Adipocyte (in vitro differentiated cells): ENCODE results near the gene DCST2.

Source experiments
- DNase-seq: peaks from one replicate; pipeline ENCODE4 v3.0.0-alpha.2; 2015; ENCODE audit warnings: low read depth
- H3K27me3 ChIP-seq: replicated peaks from 2 replicates; pipeline ENCODE4 v1.7.0; 2013; ENCODE audit warnings: mild to moderate bottlenecking, low read length, moderate library complexity; ENCODE audit not compliant: control insufficient read depth, insufficient read depth
- H3K36me3 ChIP-seq: 2 replicates; pipeline ENCODE4 v1.7.0; 2013; ENCODE audit warnings: low read length, mild to moderate bottlenecking, moderate library complexity; ENCODE audit not compliant: control insufficient read depth, insufficient read depth, severe bottlenecking
- H3K4me1 ChIP-seq: 2 replicates; pipeline ENCODE4 v1.7.0; 2013; ENCODE audit warnings: mild to moderate bottlenecking, low read length, moderate library complexity; ENCODE audit not compliant: control insufficient read depth, insufficient read depth
- H3K4me3 ChIP-seq: 2 replicates; pipeline ENCODE4 v1.7.0; 2013; ENCODE audit warnings: mild to moderate bottlenecking, low read length, moderate library complexity
- H3K9ac ChIP-seq: 2 replicates; pipeline ENCODE4 v1.7.0; 2013; ENCODE audit warnings: mild to moderate bottlenecking, low read length, moderate library complexity
- H3K9me3 ChIP-seq: 2 replicates; pipeline ENCODE4 v1.7.0; 2013; ENCODE audit warnings: mild to moderate bottlenecking, low read length, moderate library complexity; ENCODE audit not compliant: control insufficient read depth

The DCST2 gene

GRCh38 chr1:154974102-154974807 lies 59.3 kb downstream of the DCST2 start, which contains the start of gene CKS1B:
TSS of gene CKS1B (plus strand) at chr1:154974681. CDS start at chr1:154974746, 65 bp downstream.
- peaks cover 41% of the 10 kb centered on the region for H3K4me1 ChIP-seq
- no peaks in the 10 kb centered on the region for H3K27me3 ChIP-seq
- DNase-seq: peak; percentile 100

GRCh38 chr1:154973344-154974101 lies 60.1 kb downstream of the DCST2 start:
- peak overlapping the region; percentile 97 for H3K9ac ChIP-seq
- H3K36me3 ChIP-seq: peaks cover 5% of the 10 kb centered on the region
- H3K4me1 ChIP-seq: peaks cover 49% of the 10 kb centered on the region
- H3K9me3 ChIP-seq: no peaks in the 10 kb centered on the region
- peak; percentile 98 for DNase-seq
- no peaks in the 10 kb centered on the region for H3K27me3 ChIP-seq
- peak overlapping the region; percentile 90 for H3K4me3 ChIP-seq

More at GRCh38 chr1:154974102-154974807, 59.3 kb downstream of the DCST2 start, which contains the start of gene CKS1B:
- Histone ChIP-seq H3K36me3 (peaks cover 8% of the 10 kb centered on the region), H3K9me3 (no peaks in the 10 kb centered on the region), H3K4me3 (peak within 1 kb of the TSS; percentile 90), H3K9ac (peak within 1 kb of the TSS; percentile 97)

- Histone ChIP-seq H3K4me3 (peak overlapping the region; percentile 90), H3K9me3 (no peaks in the 10 kb centered on the region), H3K27me3 (no peaks in the 10 kb centered on the region), H3K4me1 (peaks cover 57% of the 10 kb centered on the region), H3K9ac (peak overlapping the region; percentile 97), H3K36me3 (peaks cover 7% of the 10 kb centered on the region)
- peak; percentile 92 for DNase-seq
Observed at GRCh38 chr1:154972517-154973343, 60.9 kb downstream of the DCST2 start.

GRCh38 chr1:154972213-154972516 lies 61.4 kb downstream of the DCST2 start:
- no peaks in the 10 kb centered on the region for H3K9me3 ChIP-seq
- peaks cover 62% of the 10 kb centered on the region for H3K4me1 ChIP-seq
- H3K9ac ChIP-seq: peak overlapping the region; percentile 97
- no peaks in the 10 kb centered on the region for H3K27me3 ChIP-seq
- peaks cover 13% of the 10 kb centered on the region for H3K36me3 ChIP-seq
- no peak for DNase-seq
- peak overlapping the region; percentile 90 for H3K4me3 ChIP-seq

GRCh38 chr1:154971341-154971998 lies 62.1 kb downstream of the DCST2 start:
- Histone ChIP-seq H3K4me3 (peak overlapping the region; percentile 92), H3K27me3 (no peaks in the 10 kb centered on the region), H3K9me3 (no peaks in the 10 kb centered on the region), H3K36me3 (peaks cover 20% of the 10 kb centered on the region), H3K4me1 (peaks cover 63% of the 10 kb centered on the region), H3K9ac (peak overlapping the region; percentile 97)
- DNase-seq: peak; percentile 57

GRCh38 chr1:154970631-154971340 lies 62.8 kb downstream of the DCST2 start, which contains the start of gene SHC1:
TSS of gene SHC1 (minus strand) at chr1:154970747. CDS start at chr1:154970526, 221 bp downstream.
- DNase-seq: peak; percentile 98
- peaks cover 27% of the 10 kb centered on the region for H3K36me3 ChIP-seq
- peak within 1 kb of the TSS; percentile 97 for H3K9ac ChIP-seq
- H3K27me3 ChIP-seq: no peaks in the 10 kb centered on the region
- peaks cover 57% of the 10 kb centered on the region for H3K4me1 ChIP-seq
- peak within 1 kb of the TSS; percentile 92 for H3K4me3 ChIP-seq
- no peaks in the 10 kb centered on the region for H3K9me3 ChIP-seq

GRCh38 chr1:154969860-154970452 lies 63.6 kb downstream of the DCST2 start:
- Histone ChIP-seq H3K4me1 (peaks cover 55% of the 10 kb centered on the region), H3K27me3 (no peaks in the 10 kb centered on the region), H3K9me3 (no peaks in the 10 kb centered on the region), H3K4me3 (peak overlapping the region; percentile 92), H3K36me3 (peaks cover 35% of the 10 kb centered on the region), H3K9ac (peak overlapping the region; percentile 97)
- DNase-seq: peak; percentile 50

- no peaks in the 10 kb centered on the region for H3K9me3 ChIP-seq
- no peaks in the 10 kb centered on the region for H3K27me3 ChIP-seq
- peak overlapping the region; percentile 92 for H3K4me3 ChIP-seq
- peaks cover 42% of the 10 kb centered on the region for H3K36me3 ChIP-seq
- H3K4me1 ChIP-seq: peaks cover 59% of the 10 kb centered on the region
- DNase-seq: no peak
- H3K9ac ChIP-seq: peak overlapping the region; percentile 97
Observed at GRCh38 chr1:154969246-154969645, 64.3 kb downstream of the DCST2 start.

GRCh38 chr1:154968731-154969130 lies 64.8 kb downstream of the DCST2 start:
- Histone ChIP-seq H3K9me3 (no peaks in the 10 kb centered on the region), H3K27me3 (no peaks in the 10 kb centered on the region), H3K36me3 (peaks cover 47% of the 10 kb centered on the region), H3K9ac (peak overlapping the region; percentile 97), H3K4me3 (peak overlapping the region; percentile 92), H3K4me1 (peaks cover 59% of the 10 kb centered on the region)
- no peak for DNase-seq
